ENCODE measurements around the gene SLC18B1.
"Not testable (repeated sequence)": the region's sequence is repeated elsewhere in the genome, so short reads cannot be mapped to it uniquely, and the experiment has no call there.

Gene SLC18B1

DNA sequence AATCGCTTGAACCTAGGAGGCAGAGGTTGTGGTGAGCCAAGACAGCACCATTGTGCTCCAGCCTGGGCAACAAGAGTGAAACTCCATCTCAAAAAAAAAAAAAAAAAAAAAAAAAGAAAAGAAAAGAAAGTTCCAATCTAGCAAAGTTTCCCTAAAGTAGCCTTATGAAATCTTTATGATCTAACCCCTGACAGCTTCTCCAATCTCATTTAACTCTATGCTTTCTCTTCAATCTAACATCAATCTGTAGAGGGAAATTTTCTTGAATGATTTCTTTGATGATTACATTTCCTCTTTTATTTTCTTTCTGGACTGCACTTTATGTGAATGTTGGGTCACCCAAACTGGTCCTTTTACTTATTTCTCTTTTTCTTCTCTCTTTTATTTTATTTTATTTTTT, 2.2 kb upstream of the SLC18B1 start:
- no peak for DNase-seq (ENCODE audit: low read depth in 2 of 2)

GRCh38 chr6:132798869-132799538, 567 bp upstream of the SLC18B1 start:
- DNase-seq (ENCODE audit: low read depth in 2 of 2), result peak in 1 of 2 donors; percentile 53

DNA sequence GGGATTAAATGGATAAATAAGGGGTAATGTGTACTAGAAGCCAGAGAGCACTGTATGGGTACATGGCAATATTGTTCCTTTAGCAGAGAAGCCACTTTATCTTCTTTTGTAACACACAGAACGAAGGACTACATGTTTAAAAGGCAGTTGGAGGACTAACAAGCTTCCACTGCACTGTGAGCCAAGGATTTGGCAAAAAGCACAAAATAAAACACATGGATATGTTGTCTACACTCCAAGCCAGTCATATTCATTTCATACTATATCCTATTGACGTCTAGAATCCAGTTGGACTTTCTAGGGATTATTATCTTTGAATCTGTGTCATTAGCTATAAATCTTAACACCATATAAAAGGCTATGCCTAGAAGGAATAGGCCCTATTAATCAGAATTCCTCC, 3.0 kb downstream of the SLC18B1 start:
- DNase-seq (ENCODE audit: low read depth in 2 of 2), result no peak

DNA sequence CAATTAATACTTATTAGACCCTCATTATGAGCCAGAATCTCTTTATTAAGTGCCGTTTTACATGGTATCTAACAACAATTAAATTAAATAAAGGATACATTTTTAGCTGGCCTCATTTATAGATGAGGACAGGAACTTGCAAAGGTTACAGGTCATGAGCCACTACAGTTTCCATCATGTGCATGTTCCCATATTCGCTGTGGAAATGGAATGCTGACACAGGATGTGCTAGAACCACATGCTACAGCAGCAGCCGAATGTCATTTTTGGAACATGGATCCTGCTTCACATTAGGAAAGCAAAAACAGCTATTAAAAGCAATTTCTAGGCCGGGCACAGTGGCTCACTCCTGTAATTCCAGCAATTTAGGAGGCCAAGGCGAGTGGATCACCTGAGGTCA, 5.9 kb downstream of the SLC18B1 start:
- no peak for DNase-seq (ENCODE audit: low read depth in 2 of 2)

DNA sequence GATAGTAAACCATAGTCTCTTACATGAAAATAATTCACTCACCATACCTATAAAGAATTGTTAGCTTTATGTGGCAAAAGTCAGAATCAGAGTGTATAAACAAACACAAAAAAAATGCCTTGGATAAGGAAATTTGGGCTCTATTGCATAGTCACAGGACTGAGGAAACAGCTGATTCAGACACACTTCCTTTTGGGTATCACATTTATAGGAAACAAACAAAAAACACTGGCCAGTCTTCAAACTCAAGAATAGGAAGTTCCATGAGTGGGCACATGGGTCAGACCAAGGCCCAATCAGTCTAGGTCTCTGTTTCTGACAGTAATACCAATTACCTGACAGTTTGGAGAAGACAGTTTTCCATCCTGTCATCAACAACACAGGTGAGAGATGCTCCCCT, 8.0 kb downstream of the SLC18B1 start:
- DNase-seq (ENCODE audit: low read depth in 2 of 2), result no peak

DNA sequence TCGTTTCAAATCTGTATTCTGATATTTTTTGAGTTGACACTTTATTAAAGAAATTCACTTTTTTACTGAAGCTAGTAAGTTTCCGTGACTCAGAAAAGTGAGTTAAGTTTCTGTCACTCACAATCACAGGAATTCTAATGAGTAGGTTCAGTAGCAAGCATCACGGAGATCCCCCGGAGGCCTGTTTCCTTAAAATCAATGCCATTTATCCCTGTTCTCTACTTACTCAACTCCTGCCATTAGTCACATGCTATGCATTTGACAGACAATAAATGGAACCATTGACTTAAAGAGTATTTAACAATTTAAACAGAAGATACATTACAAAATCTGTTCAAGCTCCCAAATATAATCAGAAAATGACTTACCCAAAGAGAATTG, 9.1 kb downstream of the SLC18B1 start:
- DNase-seq (ENCODE audit: low read depth in 2 of 2), result no peak

DNA sequence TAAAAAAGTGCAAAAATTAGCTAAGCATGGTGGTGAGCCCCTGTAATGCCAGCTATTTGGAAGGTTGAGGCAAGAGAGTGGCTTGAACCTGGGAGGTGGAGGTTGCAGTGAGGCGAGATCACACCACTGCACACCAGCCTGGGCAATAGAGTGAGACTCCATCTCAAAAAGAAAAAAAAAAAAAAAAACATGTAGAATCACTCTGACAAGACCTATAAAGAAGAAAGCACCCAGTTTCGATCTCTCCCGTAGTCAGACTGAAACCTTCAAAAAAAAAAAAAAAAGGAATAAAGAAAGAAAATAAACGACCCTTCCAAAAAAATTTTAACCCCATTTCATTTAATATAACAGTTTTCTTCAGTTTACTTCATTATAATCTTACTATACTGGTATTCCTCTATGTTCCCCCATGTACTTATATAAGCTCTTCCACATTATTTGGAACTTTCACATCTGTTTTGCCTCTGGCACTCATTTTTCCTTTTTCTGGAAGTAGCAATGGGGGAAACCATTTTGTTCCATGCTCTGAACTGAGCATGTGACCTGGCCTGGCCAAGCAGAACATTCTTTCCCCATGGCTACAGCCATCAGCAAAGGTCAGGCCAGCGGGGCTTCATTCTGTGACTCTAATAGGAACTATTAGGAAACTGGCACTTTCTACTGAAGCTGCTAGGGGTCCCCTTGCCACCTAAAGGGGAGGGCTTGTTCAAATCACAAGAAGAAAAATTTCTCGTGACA, 9.6 kb downstream of the SLC18B1 start:
- DNase-seq (ENCODE audit: low read depth in 2 of 2), result no peak

- DNase-seq (ENCODE audit: low read depth in 2 of 2), result no peak
These were observed 12.5 kb downstream of the SLC18B1 start for GRCh38 chr6:132785936-132786335.

- DNase-seq (ENCODE audit: low read depth in 2 of 2), result no peak
These were observed 17.6 kb downstream of the SLC18B1 start for GRCh38 chr6:132780770-132781371.

GRCh38 chr6:132777881-132778280, 20.6 kb downstream of the SLC18B1 start:
- not testable (repeated sequence) for DNase-seq (ENCODE audit: low read depth in 2 of 2)

DNA sequence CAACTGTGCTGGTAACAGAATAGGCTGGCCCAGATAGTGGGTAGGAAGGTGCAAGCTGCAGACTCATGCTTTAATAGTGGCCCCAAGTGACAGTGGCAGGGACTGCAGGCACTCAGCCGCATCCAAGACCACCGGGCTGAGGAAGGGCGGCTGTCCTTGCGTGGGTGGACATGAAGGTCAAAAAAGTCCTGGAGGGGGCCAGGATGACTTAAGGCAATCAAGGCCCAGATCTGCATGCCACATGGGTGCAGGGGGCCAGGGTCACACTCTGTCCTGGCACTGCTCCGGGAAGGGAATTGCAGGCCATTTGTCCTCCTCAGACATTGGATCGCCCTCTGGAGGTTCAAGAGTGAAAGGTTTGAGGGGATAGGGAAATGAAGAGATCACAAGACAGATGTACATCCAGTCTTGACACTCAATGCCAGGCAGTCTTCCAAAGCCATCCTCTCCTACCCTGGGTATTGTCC, 30.4 kb downstream of the SLC18B1 start:
- DNase-seq (ENCODE audit: low read depth in 2 of 2), result peak in 1 of 2 donors; percentile 15

DNA sequence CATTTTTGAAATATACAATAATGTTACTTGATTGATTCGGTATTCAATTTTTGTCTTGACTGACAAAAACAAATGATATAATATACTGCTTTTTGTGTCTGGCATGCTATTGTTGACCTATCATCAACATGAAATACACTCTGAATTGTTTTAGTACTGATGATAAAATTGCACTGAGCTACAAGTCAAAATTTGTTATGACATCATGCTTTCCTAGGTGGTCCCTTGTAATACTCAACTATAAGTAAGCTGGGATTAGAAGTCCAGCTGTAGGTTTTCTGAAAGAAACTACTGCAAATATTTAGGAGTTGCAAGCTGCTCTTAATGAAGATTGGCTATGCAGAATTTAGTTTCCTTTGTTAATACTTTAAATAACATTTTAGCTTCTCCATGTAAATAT, 32.9 kb downstream of the SLC18B1 start:
- DNase-seq (ENCODE audit: low read depth in 2 of 2), result no peak

DNA sequence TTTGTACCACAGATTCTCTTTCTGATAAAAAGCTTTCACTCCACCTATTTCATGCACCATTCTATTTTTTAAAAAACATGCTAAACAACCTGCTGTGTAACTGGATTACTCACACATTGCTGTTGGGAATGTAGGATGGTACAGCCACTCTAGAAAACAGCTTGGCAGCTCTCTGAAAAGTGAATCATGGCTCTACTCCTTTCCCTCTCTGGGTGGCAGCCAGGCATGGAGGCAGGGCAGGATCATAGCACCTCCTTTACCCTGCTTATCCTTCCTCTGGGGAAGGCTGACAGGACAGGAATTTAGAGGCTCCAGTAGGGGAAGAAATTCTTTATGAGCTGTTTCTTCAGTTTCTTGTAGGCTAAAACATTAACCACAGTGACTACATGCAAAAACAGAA, 34.1 kb downstream of the SLC18B1 start:
- no peak for DNase-seq (ENCODE audit: low read depth in 2 of 2)

DNA sequence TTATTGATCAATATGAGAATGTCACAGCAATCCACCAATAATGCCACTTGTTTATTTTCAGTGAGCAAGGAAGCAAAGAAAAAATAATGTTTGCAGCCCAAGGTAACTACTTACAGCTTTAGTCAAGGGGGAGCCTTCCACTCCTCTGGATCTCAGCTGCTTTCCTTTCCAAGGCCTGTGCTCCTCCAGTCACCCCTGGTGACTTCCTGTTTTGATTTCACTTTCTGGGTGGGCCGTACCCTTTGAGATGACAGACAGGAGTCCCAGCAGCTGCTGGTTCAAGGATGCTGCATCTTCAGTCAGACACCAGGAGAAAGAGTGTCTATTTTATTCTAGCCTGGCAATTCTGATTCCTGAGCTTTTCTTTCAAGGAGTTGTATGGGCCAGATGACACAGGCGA, 35.2 kb downstream of the SLC18B1 start:
- DNase-seq (ENCODE audit: low read depth in 2 of 2), result peak; percentile 14

DNA sequence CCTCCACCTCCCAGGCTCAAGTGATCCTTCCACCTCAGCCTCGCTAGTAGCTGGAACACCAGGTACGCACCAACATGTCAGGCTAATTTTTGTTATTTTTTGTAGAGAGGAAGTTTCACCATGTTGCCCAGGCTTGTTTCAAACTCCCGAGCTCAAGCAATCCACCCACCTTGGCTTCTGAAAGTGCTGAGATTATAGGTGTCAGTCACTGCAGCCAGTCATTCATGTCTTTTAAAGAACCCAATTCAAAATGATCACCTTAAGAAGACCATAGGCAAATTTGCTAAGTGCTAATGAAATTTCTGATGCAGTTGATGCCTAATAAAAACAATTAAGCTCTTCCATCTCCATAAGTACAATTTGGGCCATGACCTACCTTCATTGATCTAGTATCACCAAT, 38.2 kb downstream of the SLC18B1 start:
- no peak for DNase-seq (ENCODE audit: low read depth in 2 of 2)

DNA sequence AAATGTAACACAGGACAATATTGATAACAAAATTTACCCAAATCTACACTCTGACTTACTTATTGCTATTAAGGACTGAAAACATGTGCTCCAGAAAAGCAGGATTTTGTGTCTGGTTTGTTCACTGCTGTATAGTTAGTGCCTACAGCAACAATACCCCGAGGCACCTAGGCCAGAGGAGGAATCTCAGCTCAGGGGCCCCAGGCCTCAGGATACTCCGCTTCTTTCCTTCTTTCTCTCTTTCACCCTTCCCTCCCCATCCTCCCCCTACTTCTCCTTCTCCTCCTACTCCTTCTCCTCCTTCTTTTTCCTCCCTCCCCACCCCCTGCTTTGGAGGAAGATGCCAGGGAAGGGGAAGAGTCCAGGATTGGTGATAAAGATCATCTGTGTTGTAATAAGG, 39.7 kb downstream of the SLC18B1 start:
- DNase-seq (ENCODE audit: low read depth in 2 of 2), result no peak

DNA sequence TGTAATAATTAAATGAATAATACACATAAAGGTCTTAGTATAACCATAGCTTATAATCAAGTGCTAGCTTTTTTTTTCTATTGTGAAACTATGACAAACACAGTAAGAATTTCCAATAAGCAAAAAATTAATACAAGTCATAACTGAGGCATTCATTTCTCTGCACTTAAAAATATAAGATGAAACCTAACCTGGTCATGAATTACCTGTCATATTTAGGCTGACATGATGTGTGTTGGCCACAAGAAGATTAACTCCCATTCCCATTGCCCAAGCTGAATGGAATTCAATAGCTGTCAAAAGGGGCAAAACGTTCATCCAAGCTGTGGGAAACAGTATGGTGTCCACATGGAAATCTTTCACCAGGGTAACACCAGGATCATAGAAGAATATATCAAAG, 46.2 kb downstream of the SLC18B1 start:
- DNase-seq (ENCODE audit: low read depth in 2 of 2), result no peak

- no peak for DNase-seq (ENCODE audit: low read depth in 2 of 2)
These were observed 46.6 kb downstream of the SLC18B1 start for GRCh38 chr6:132751828-132752227.

DNA sequence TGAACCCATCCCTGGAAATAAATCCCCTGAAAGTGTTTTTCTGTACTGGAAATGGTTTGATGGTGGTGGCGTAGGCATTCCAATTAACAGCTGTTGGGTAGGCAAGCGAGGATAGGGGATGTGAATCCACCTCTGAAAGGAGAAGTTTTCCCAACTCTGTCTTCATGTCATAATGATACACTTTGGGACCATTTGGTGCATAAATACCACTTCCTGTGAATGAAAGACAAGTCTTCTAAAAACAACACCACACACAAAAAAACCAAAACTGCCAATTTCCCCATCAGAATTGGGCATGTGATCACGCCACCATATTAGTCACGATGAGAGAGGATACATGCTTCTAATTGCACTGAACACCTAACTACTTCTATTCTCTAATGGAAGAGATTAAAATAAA, 47.1 kb downstream of the SLC18B1 start:
- DNase-seq (ENCODE audit: low read depth in 2 of 2), result no peak

DNA sequence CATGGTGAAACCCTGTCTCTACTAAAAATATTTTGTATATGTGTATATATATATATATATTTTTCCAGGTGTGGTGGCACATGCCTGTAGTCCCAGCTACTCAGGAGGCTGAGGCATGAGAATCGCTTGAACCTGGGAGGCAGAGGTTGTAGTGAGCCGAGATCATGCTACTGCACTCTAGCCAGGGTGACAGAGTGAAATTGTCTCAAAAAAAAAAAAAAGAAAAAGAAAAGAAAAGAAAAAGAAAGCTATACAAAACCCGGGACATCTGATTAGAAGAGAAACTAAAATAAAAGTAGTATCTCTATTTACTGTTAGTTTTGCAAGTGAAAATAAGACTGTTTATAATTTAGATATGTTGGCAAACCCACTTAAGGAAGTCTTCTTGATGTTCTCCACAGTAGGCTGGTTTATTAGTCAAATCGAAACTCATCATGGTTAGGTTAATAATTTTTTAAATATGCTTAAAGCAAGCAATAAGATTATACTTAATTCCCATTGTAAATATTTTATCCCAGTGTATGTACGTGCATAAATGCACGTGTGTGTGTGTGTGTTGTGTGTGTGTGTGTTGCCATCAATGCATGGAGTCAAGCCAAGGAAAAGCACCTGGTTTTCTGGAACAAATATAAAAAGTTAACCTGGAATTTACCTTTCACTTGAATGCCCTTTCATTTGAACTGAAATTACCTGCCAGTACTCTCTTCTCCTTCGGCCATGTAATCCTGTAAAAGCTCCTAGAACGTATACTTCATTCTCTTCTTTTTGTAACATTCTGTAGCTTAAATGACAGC, 47.8 kb downstream of the SLC18B1 start:
- no peak for DNase-seq (ENCODE audit: low read depth in 2 of 2)

- no peak for DNase-seq (ENCODE audit: low read depth in 2 of 2)
These were observed 49.3 kb downstream of the SLC18B1 start for GRCh38 chr6:132749111-132749510.

GRCh38 chr6:132748446-132748845, 50.0 kb downstream of the SLC18B1 start:
- no peak for DNase-seq (ENCODE audit: low read depth in 2 of 2)

Data from stimulated activated CD4-positive, alpha-beta T cell treated with anti-CD3 and anti-CD28 coated beads, Interleukin-4, amount 100 ng/mL, for 48 hours (primary cell).